Heart right ventricle (tissue), 16 donors: ENCODE measurements around the gene ANKRD16. TPM values are rescaled to one million over a fixed set of nuclear protein-coding genes. Genes with fewer than 3 reads are reported as not detected.
A peak's percentile ranks its signal among the peaks of the same experiment; 100 is the strongest.

Experiments
- ATAC-seq, 8 donors: fragments of 200-7000 bp; cut with Tn5 transposase; one replicate each; pipeline ENCODE4 v1.9.1; 2020; ENCODE audit warnings: mild to moderate bottlenecking in 8 of 8, moderate library complexity in 8 of 8, moderate number of reproducible peaks in 1 of 8
- DNase-seq, 2 donors: peaks; one replicate each; pipeline ENCODE4 v3.0.0-alpha.2; 2020
- H3K27ac ChIP-seq, 10 donors: fragments of 200-600 bp; sonication (generic) in 2 of 10; one replicate each; pipeline versions ENCODE4 v1.5.0 to v1.8.0; 2020 to 2022; ENCODE audit warnings: mild to moderate bottlenecking in 3 of 10
- H3K27me3 ChIP-seq, 7 donors: fragments of 200-600 bp; one replicate each; pipeline ENCODE4 v1.8.0; 2021 to 2022; ENCODE audit warnings: mild to moderate bottlenecking in 2 of 7
- H3K36me3 ChIP-seq, 9 donors: fragments of 200-600 bp; sonication (generic) in 1 of 9; one replicate each; pipeline versions ENCODE4 v1.5.0 to v1.8.0; 2020 to 2022; ENCODE audit warnings: mild to moderate bottlenecking in 2 of 9
- H3K4me1 ChIP-seq, 9 donors: fragments of 200-600 bp; sonication (generic) in 1 of 9; one replicate each; pipeline versions ENCODE4 v1.5.0 to v1.8.0; 2020 to 2022; ENCODE audit warnings: mild to moderate bottlenecking in 4 of 9
- H3K4me3 ChIP-seq, 10 donors: fragments of 200-600 bp; sonication (generic) in 2 of 10; one replicate each; pipeline versions ENCODE4 v1.5.0 to v1.8.0; 2020 to 2022; ENCODE audit warnings: mild to moderate bottlenecking in 7 of 10, moderate library complexity in 2 of 10
- H3K9me3 ChIP-seq, 11 donors: fragments of 200-600 bp in 10 of 11; sonication (generic) in 2 of 11; one replicate each; pipeline versions ENCODE4 v1.5.0 to v1.8.0; 2013 to 2022; ENCODE audit warnings: mild to moderate bottlenecking in 2 of 11, control low read depth in 1 of 11, moderate library complexity in 1 of 11
- CTCF ChIP-seq, 9 donors: fragments of 200-600 bp; sonication (generic) in 2 of 9; IDR thresholded peaks; one replicate each; pipeline versions ENCODE4 v1.5.0 to v1.8.0; 2021 to 2022; ENCODE audit warnings: antibody characterized with exemption in 9 of 9, mild to moderate bottlenecking in 5 of 9, moderate library complexity in 1 of 9
- WGBS, 2 donors: extraction: QIAGEN DNeasy Blood & Tissue Kit; methylation state at CpG; one replicate each; pipeline ENCODE4 v1.1.7; 2013; ENCODE audit warnings: inconsistent platforms in 1 of 2; 5-methylcytosine and 5-hydroxymethylcytosine counted together
- intact Hi-C, 10 donors: fragments of 100-400 bp; cut with DNase I; formaldehyde crosslinking; loops; one replicate each; pipeline versions ENCODE4 v1.11.1 to v1.14.2; 2022
- polyA plus RNA-seq, 2 donors: library from polyadenylated mRNA; stranded (reverse); fragments of 200-250 nt; gene quantifications; one replicate each; pipeline ENCODE4 v1.2.3, GENCODE V29; 2013
- total RNA-seq, 10 donors: library from RNA; stranded (reverse); fragmentation: NEBNext Ultra II Directional in 3 of 10; extraction: Animal tissue kit (Norgen Biotek cat#: 25700) in 3 of 10; gene quantifications; one replicate each; pipeline versions ENCODE4 v1.2.1 to v1.2.4, GENCODE V29; 2021 to 2023
- donor health status: Arrhythmogenic right ventricular cardiomyopathy.
- donor health status: ischemic (EF 13 %, LVEDD 7.1; RV severe dilation, severe dysfunction).
- donor health status: healthy with polysubstance abuse.
- donor health status: DM: no; HTN: yes; CAD: no.
- donor health status: DM: no; HTN: no; CAD: no.
- donor health status: ischemic (EF 25% LVEDD 6.9; RV normal size, moderate dysfunction).
- donor health status: ischemic (EF 25% LVEDD 5.7; RV mildly dilated, moderate dysfunction).
- donor health status: healthy.
- donor health status: DM: yes; HTN: yes; CAD: no.
- donor health status: Ischemic cardiomyopathy.
- donor health status: ischemic (EF 35%, LVEDD 5.7; RV mildly dilated, moderate dysfunction).
- donor health status: nonischemic (EF 11% LVEDD 7.7; RV severe dilation, severe dysfunction).
- donor health status: DM: yes; HTN: yes; CAD: no.
- donor health status: PGD.
- donor health status: ischemic (EF 29% LVEDD 5.4; RV normal size, mild dysfunction).
- donor health status: nonischemic (EF 23%, LVEDD 6.1; RV moderate dilation, normal function).

Gene ANKRD16
- total and polyA plus RNA-seq, 12 donors, result 2.2 to 3.9 (median 3.4) TPM

GRCh38 chr10:5896208-5897052 is 6.7 kb upstream of the ANKRD16 start:
- no peaks in the 10 kb centered on the region for H3K27me3 ChIP-seq
- H3K4me1 ChIP-seq, result peaks cover 0 to 66% (median 41%) of the 10 kb centered on the region in 9 donors
- H3K27ac ChIP-seq, result peak overlapping the region in 4 of 10 donors; percentile 12 to 91 (median 22)
- peaks cover 0 to 61% (median 6%) of the 10 kb centered on the region in 9 donors for H3K36me3 ChIP-seq
- H3K4me3 ChIP-seq, result no peak overlapping the region
- peak in 2 of 8 donors; percentile 3 to 9 for ATAC-seq
- H3K9me3 ChIP-seq, result peaks cover 0 to 11% (median 3%) of the 10 kb centered on the region in 11 donors
- TF ChIP-seq CTCF (IDR thresholded peaks at IDR 0.05), result no peak
- intact Hi-C loops, result no loop called here
- DNase-seq, result no peak
- 45 to 59% methylated on average over 5 of the region's 5 CpGs for WGBS, 2 donors

- ATAC-seq (no peak), DNase-seq (no peak)
- no peaks in the 10 kb centered on the region for H3K27me3 ChIP-seq
- H3K4me3 ChIP-seq, result no peak overlapping the region
- WGBS, 2 donors, result 68 to 78% methylated on average over 9 of the region's 9 CpGs
- H3K36me3 ChIP-seq, result peaks cover 0 to 61% (median 6%) of the 10 kb centered on the region in 9 donors
- H3K27ac ChIP-seq, result peak overlapping the region in 7 of 10 donors; percentile 7 to 91 (median 24)
- TF ChIP-seq CTCF (IDR thresholded peaks at IDR 0.05), result no peak
- intact Hi-C loops, result no loop called here
- peaks cover 0 to 11% (median 3%) of the 10 kb centered on the region in 11 donors for H3K9me3 ChIP-seq
- H3K4me1 ChIP-seq, result peaks cover 0 to 73% (median 47%) of the 10 kb centered on the region in 9 donors
Observed at GRCh38 chr10:5895804-5896203, 6.1 kb upstream of the ANKRD16 start.

GRCh38 chr10:5895365-5895764 is 5.7 kb upstream of the ANKRD16 start:
- WGBS, 2 donors, result 68 to 78% methylated on average over 3 of the region's 3 CpGs
- intact Hi-C loops, result no loop called here
- no peak for ATAC-seq

More at GRCh38 chr10:5895365-5895764, 5.7 kb upstream of the ANKRD16 start:
- TF ChIP-seq CTCF (IDR thresholded peaks at IDR 0.05), result no peak
- Histone ChIP-seq H3K9me3 (peaks cover 0 to 11% (median 3%) of the 10 kb centered on the region in 11 donors), H3K27ac (peak overlapping the region in 8 of 10 donors; percentile 6 to 91 (median 44)), H3K27me3 (no peaks in the 10 kb centered on the region), H3K4me1 (peaks cover 0 to 74% (median 50%) of the 10 kb centered on the region in 9 donors), H3K4me3 (no peak overlapping the region), H3K36me3 (peaks cover 0 to 61% (median 6%) of the 10 kb centered on the region in 9 donors)
- DNase-seq, result no peak
